HL-60 (cell line): ENCODE results near the gene PRDM16.

Experiments used
- DNase-seq, 2 experiments: peaks; one replicate each; pipeline ENCODE4 v3.0.0-alpha.2; 2010 to 2020; ENCODE audit warnings: low read depth in 1 of 2, low spot score in 1 of 2
- H3K27ac ChIP-seq: fragments of 250-450 bp; sonication (Bioruptor Pico); replicated peaks from 2 replicates; pipeline ENCODE4 v1.5.1; 2020; ENCODE audit warnings: mild to moderate bottlenecking, moderate library complexity
- H3K27me3 ChIP-seq: fragments of 250-450 bp; sonication (Bioruptor Pico); 2 replicates; pipeline ENCODE4 v1.5.1; 2021; ENCODE audit warnings: mild to moderate bottlenecking, moderate library complexity; ENCODE audit not compliant: insufficient read depth, poor library complexity, severe bottlenecking
- H3K4me3 ChIP-seq: replicated peaks from 2 replicates; pipeline ENCODE4 v1.5.1; 2011; ENCODE audit warnings: mild to moderate bottlenecking, control low read depth, low read length; ENCODE audit not compliant: insufficient read depth
- GABPA ChIP-seq: IDR thresholded peaks from 2 replicates; pipeline ENCODE4 v1.6.1; 2012; ENCODE audit warnings: low read depth
- POLR2AphosphoS5 ChIP-seq: IDR thresholded peaks from 2 replicates; pipeline ENCODE4 v1.6.1; 2012; ENCODE audit warnings: low read depth
- SPI1 ChIP-seq: IDR thresholded peaks from 2 replicates; pipeline ENCODE4 v1.6.1; 2012; ENCODE audit warnings: low read depth, mild to moderate bottlenecking, borderline replicate concordance
- TF ChIP-seq, protein P1 (sequence below): IDR thresholded peaks from 2 replicates; pipeline ENCODE4 v1.6.1; 2012; ENCODE audit warnings: low read depth; ENCODE audit not compliant: insufficient replicate concordance
- TF ChIP-seq, protein P2 (sequence below): IDR thresholded peaks from one replicate; pipeline ENCODE4 v1.5.1; 2011; ENCODE audit warnings: low read length, control low read depth, inconsistent platforms; ENCODE audit not compliant: insufficient read depth

Gene PRDM16

GRCh38 chr1:3120994-3121393 lies 52.0 kb downstream of the PRDM16 start:
- TF ChIP-seq SPI1, result no peak
- TF ChIP-seq, protein P1, sequence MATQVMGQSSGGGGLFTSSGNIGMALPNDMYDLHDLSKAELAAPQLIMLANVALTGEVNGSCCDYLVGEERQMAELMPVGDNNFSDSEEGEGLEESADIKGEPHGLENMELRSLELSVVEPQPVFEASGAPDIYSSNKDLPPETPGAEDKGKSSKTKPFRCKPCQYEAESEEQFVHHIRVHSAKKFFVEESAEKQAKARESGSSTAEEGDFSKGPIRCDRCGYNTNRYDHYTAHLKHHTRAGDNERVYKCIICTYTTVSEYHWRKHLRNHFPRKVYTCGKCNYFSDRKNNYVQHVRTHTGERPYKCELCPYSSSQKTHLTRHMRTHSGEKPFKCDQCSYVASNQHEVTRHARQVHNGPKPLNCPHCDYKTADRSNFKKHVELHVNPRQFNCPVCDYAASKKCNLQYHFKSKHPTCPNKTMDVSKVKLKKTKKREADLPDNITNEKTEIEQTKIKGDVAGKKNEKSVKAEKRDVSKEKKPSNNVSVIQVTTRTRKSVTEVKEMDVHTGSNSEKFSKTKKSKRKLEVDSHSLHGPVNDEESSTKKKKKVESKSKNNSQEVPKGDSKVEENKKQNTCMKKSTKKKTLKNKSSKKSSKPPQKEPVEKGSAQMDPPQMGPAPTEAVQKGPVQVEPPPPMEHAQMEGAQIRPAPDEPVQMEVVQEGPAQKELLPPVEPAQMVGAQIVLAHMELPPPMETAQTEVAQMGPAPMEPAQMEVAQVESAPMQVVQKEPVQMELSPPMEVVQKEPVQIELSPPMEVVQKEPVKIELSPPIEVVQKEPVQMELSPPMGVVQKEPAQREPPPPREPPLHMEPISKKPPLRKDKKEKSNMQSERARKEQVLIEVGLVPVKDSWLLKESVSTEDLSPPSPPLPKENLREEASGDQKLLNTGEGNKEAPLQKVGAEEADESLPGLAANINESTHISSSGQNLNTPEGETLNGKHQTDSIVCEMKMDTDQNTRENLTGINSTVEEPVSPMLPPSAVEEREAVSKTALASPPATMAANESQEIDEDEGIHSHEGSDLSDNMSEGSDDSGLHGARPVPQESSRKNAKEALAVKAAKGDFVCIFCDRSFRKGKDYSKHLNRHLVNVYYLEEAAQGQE, result no peak
- no peak for TF ChIP-seq GABPA
- TF ChIP-seq, protein P2, sequence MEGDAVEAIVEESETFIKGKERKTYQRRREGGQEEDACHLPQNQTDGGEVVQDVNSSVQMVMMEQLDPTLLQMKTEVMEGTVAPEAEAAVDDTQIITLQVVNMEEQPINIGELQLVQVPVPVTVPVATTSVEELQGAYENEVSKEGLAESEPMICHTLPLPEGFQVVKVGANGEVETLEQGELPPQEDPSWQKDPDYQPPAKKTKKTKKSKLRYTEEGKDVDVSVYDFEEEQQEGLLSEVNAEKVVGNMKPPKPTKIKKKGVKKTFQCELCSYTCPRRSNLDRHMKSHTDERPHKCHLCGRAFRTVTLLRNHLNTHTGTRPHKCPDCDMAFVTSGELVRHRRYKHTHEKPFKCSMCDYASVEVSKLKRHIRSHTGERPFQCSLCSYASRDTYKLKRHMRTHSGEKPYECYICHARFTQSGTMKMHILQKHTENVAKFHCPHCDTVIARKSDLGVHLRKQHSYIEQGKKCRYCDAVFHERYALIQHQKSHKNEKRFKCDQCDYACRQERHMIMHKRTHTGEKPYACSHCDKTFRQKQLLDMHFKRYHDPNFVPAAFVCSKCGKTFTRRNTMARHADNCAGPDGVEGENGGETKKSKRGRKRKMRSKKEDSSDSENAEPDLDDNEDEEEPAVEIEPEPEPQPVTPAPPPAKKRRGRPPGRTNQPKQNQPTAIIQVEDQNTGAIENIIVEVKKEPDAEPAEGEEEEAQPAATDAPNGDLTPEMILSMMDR, result no peak
- no peak for TF ChIP-seq POLR2AphosphoS5
- no peak overlapping the region for H3K27ac ChIP-seq
- no peaks in the 10 kb centered on the region for H3K27me3 ChIP-seq
- H3K4me3 ChIP-seq, result no peak overlapping the region
- DNase-seq, result no peak

GRCh38 chr1:3121401-3122210 lies 52.6 kb downstream of the PRDM16 start:
- no peak for TF ChIP-seq POLR2AphosphoS5
- no peak for TF ChIP-seq SPI1
- TF ChIP-seq, protein P1, result no peak
- TF ChIP-seq, protein P2, result no peak
- no peak for TF ChIP-seq GABPA
- Histone ChIP-seq H3K27me3 (no peaks in the 10 kb centered on the region), H3K4me3 (no peak overlapping the region), H3K27ac (no peak overlapping the region)
- DNase-seq, result no peak

DNA sequence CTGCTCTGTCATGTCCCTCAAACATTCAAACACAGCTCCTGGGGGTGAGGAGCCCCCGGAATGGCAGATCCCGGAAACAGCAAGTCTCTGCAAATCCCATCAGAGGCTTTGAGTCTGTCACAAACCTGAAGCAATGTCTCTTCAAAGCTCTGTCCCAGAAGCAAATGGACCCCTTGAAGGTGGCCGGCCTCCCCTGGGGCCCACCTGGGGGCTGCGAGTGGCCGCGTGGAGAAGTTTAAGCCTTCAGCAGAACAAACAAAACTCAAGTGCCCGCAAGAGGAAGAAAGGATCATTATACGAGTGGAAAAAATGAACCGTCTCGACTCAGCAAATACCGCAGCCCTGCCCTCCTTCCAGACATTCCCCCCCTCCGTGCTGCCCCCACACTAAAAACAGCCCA lies 53.3 kb downstream of the PRDM16 start:
- H3K27ac ChIP-seq, result no peak overlapping the region
- no peak for TF ChIP-seq POLR2AphosphoS5
- TF ChIP-seq, protein P1, result no peak
- no peak for TF ChIP-seq SPI1
- no peak for TF ChIP-seq GABPA
- TF ChIP-seq, protein P2, result no peak
- no peak overlapping the region for H3K4me3 ChIP-seq
- no peaks in the 10 kb centered on the region for H3K27me3 ChIP-seq
- no peak for DNase-seq
